VCaP (cell line): ENCODE measurements around the gene DIP2C.

Source experiments
- H3K27ac ChIP-seq: fragments of 450-650 bp; 2 replicates; pipeline ENCODE4 v1.5.1; 2017
- TF ChIP-seq, protein P1 (sequence below): fragments of 450-650 bp; conservative IDR thresholded peaks from 2 replicates; pipeline ENCODE4 v1.5.1; 2017; ENCODE audit warnings: mild to moderate bottlenecking, moderate library complexity

Gene DIP2C

GRCh38 chr10:497289-497688, 192.2 kb downstream of the DIP2C start:
- TF ChIP-seq, protein P1, sequence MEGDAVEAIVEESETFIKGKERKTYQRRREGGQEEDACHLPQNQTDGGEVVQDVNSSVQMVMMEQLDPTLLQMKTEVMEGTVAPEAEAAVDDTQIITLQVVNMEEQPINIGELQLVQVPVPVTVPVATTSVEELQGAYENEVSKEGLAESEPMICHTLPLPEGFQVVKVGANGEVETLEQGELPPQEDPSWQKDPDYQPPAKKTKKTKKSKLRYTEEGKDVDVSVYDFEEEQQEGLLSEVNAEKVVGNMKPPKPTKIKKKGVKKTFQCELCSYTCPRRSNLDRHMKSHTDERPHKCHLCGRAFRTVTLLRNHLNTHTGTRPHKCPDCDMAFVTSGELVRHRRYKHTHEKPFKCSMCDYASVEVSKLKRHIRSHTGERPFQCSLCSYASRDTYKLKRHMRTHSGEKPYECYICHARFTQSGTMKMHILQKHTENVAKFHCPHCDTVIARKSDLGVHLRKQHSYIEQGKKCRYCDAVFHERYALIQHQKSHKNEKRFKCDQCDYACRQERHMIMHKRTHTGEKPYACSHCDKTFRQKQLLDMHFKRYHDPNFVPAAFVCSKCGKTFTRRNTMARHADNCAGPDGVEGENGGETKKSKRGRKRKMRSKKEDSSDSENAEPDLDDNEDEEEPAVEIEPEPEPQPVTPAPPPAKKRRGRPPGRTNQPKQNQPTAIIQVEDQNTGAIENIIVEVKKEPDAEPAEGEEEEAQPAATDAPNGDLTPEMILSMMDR: no peak

DNA sequence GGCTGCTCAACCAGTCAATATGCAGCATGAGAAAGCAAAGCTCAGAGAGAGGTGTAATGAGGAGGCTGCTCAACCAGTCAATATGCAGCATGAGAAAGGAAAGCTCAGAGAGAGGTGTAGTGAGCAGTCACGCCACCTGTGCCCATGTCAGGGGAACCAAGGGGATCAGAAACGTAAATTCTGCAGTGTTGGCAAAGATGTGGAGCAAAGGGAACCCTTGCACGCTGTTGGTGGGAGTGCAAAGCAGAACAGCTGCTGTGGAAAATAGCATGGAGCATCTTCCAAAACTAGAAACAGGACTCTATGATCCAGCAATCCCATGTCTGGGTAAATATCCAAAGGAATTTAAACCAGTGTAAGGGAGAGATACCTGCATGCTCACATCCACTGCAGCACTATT, 194.9 kb downstream of the DIP2C start:
- TF ChIP-seq, protein P1: no peak
- H3K27ac ChIP-seq: no peak overlapping the region

More at GRCh38 chr10:497289-497688, 192.2 kb downstream of the DIP2C start:
- no peak overlapping the region for H3K27ac ChIP-seq

GRCh38 chr10:494149-494542, 195.3 kb downstream of the DIP2C start:
- TF ChIP-seq, protein P1: no peak
- H3K27ac ChIP-seq: no peak overlapping the region

- TF ChIP-seq, protein P1: no peak
- no peak overlapping the region for H3K27ac ChIP-seq
These were observed 195.9 kb downstream of the DIP2C start for GRCh38 chr10:493391-494148.

GRCh38 chr10:492836-493235, 196.6 kb downstream of the DIP2C start:
- TF ChIP-seq, protein P1: no peak
- peak overlapping the region; percentile 76; the same call in 1 of the 2 replicates for H3K27ac ChIP-seq

DNA sequence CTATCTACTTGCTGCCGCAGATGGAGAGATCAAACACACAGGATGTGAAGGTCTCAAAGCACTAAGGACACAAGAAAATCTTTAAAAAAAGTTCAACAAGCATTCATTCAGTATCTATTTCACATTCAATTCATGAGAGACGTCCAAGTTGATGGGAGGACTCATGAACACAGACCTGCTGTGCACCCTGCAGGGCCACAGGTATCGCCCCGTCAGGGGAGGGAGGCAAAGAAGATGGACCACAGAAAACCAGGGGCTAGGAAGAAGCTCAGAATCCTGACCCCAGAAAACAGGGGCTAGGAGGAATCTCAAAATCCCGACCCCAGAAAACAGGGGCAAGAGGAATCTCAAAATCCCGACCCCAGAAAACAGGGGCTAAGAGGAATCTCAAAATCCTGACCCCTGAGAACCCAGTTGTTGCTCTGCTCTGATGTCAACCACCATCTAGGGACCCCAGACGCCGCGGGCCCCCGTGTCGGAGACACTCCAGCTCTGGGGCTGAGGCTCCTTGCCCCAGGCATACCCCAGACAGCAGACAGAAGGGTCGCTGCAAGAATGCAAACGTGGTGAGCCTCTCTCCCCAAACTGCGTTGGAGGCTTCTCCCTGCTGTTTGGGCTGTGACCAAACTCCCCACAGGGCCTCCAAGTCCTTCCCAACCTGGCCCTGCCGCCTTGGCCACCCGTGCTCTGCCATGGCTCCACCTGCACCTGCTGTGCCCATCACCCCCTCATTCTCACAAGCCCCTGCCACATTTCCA, 197.6 kb downstream of the DIP2C start:
- TF ChIP-seq, protein P1: no peak
- H3K27ac ChIP-seq: peak overlapping the region; percentile 76

DNA sequence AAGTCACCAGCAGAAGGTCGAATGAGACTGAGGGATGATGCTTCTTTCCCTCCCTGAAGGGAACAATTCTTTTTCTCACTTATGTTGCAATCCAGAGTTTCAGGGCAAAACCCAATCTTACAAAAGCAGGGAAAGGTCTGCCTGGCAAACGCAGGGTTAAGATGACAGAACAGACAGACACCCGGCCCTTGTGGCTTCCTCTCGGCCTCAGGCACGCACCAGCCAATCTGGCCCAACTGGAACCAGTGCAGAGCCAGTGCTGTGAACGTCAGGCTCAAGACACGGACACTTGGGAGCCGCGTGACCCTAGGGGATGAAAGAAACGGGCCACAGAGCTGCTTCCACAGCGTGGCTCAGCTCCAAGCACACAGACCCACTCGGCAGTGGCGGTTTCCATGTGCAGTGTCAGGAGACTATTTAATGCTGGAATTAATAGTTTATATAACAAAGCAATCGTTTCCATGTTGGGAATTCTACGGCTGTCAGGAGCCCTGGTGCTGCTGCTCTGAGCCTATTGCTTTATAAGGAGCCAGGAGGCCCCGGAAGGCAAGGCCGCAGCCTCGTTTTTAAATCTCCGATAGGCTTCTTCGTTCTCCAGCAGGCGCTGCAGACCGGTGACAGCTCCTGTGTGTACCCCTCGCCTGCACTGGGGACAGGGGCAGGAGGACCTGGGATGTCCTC, 198.4 kb downstream of the DIP2C start:
- H3K27ac ChIP-seq: peak overlapping the region; percentile 76

More for the DNA sequence above, 198.4 kb downstream of the DIP2C start:
- TF ChIP-seq, protein P1: no peak
